Stimulated activated naive B cell treated with anti-CD40 and anti-IgM and Interleukin-4, amounts not matched to agents 10 μg/mL and 1 μg/mL and 100 μg/mL, for 72 hours (primary cell): ENCODE data around the gene NELFCD.
A peak's percentile ranks its signal among the peaks of the same experiment; 100 is the strongest.

ENCODE experiments used
- ATAC-seq, 2 donors: fragments of 150-1000 bp; cut with Tn5 transposase; replicated peaks; 2 replicates each; pipeline ENCODE4 v1.10.0; 2021; ENCODE audit warnings: moderate library complexity in 1 of 2
- DNase-seq: peaks from one replicate; pipeline ENCODE4 v3.0.0; 2021
- H3K27ac Mint-ChIP-seq: one replicate; pipeline ENCODE4 v1.8.0; 2022; ENCODE audit warnings: mild to moderate bottlenecking, mixed read lengths
- H3K27me3 Mint-ChIP-seq, 2 donors: one replicate each; pipeline ENCODE4 v1.8.0; 2022; ENCODE audit warnings: mixed read lengths in 2 of 2
- H3K36me3 Mint-ChIP-seq, 2 donors: one replicate each; pipeline ENCODE4 v1.8.0; 2022; ENCODE audit warnings: mixed read lengths in 2 of 2, mild to moderate bottlenecking in 1 of 2
- H3K4me1 Mint-ChIP-seq, 2 donors: one replicate each; pipeline ENCODE4 v1.8.0; 2022; ENCODE audit warnings: mixed read lengths in 2 of 2, mild to moderate bottlenecking in 1 of 2
- H3K4me3 Mint-ChIP-seq, 2 donors: one replicate each; pipeline ENCODE4 v1.8.0; 2022; ENCODE audit warnings: mild to moderate bottlenecking in 2 of 2, mixed read lengths in 2 of 2, moderate library complexity in 1 of 2
- H3K9me3 Mint-ChIP-seq, 2 donors: one replicate each; pipeline ENCODE4 v1.8.0; 2022; ENCODE audit warnings: mixed read lengths in 2 of 2, mild to moderate bottlenecking in 1 of 2

Gene NELFCD

GRCh38 chr20:59025511-59025910, 44.5 kb downstream of the NELFCD start:
- Mint-ChIP-seq H3K36me3 (peaks cover 43 to 70% of the 10 kb centered on the region in 2 donors), H3K9me3 (no peaks in the 10 kb centered on the region), H3K4me1 (peaks cover 27 to 59% of the 10 kb centered on the region in 2 donors), H3K27me3 (no peaks in the 10 kb centered on the region), H3K27ac (peak overlapping the region; percentile 4), H3K4me3 (no peak overlapping the region)
- DNase-seq = no peak
- no peak for ATAC-seq

- ATAC-seq (no peak), DNase-seq (no peak)
- Mint-ChIP-seq H3K27me3 (no peaks in the 10 kb centered on the region), H3K4me1 (peaks cover 28 to 70% of the 10 kb centered on the region in 2 donors), H3K27ac (peak overlapping the region; percentile 11), H3K36me3 (peaks cover 52 to 78% of the 10 kb centered on the region in 2 donors), H3K4me3 (peak overlapping the region in 1 of 2 donors; percentile 28), H3K9me3 (no peaks in the 10 kb centered on the region)
Measured at GRCh38 chr20:59026904-59027740, 46.1 kb downstream of the NELFCD start.

DNA sequence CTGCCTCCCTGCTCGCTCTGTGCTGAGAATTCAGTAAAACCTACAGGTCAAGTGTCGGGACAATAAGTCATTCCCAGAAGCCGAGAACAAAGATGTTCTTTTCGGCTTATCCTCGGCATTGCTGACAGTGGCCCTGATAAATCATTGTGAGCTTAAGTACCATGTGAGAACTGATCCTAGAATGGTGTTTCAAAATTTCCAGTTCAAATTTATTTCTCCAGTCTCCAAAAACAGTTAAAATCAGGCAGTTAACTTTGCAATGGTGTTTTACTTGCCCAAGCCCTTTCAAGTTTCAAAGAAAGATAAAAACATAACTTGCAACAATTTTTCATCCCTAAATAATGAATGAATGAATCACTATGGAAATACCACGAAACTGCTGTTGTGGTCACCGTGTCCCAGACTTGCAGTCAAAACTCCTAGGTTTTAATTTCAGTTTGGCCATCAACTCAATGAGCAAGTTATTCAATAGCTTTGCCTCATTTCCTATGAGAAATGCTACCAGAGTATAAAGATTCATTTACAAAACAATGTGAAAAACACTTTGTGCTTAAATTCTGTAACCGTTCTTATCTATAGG, 46.8 kb downstream of the NELFCD start:
- H3K27ac Mint-ChIP-seq = no peak overlapping the region
- no peaks in the 10 kb centered on the region for H3K27me3 Mint-ChIP-seq
- H3K4me1 Mint-ChIP-seq = peaks cover 27 to 70% of the 10 kb centered on the region in 2 donors
- H3K9me3 Mint-ChIP-seq = no peaks in the 10 kb centered on the region
- DNase-seq (no peak), ATAC-seq (no peak)
- H3K36me3 Mint-ChIP-seq = peaks cover 50 to 71% of the 10 kb centered on the region in 2 donors
- H3K4me3 Mint-ChIP-seq = no peak overlapping the region

GRCh38 chr20:59028812-59029211, 47.8 kb downstream of the NELFCD start:
- H3K4me1 Mint-ChIP-seq = peaks cover 24 to 72% of the 10 kb centered on the region in 2 donors

GRCh38 chr20:59030911-59031563, 50.0 kb downstream of the NELFCD start:
- Mint-ChIP-seq H3K27me3 (no peaks in the 10 kb centered on the region), H3K4me1 (peaks cover 20 to 61% of the 10 kb centered on the region in 2 donors), H3K4me3 (peak overlapping the region; percentile 95 to 98), H3K27ac (peak overlapping the region; percentile 98), H3K36me3 (peaks cover 40 to 58% of the 10 kb centered on the region in 2 donors), H3K9me3 (no peaks in the 10 kb centered on the region)
- ATAC-seq (no peak), DNase-seq (no peak)

More at GRCh38 chr20:59028812-59029211, 47.8 kb downstream of the NELFCD start:
- Mint-ChIP-seq H3K27me3 (no peaks in the 10 kb centered on the region), H3K27ac (no peak overlapping the region), H3K9me3 (no peaks in the 10 kb centered on the region), H3K36me3 (peaks cover 44 to 66% of the 10 kb centered on the region in 2 donors), H3K4me3 (no peak overlapping the region)
- no peak for ATAC-seq
- no peak for DNase-seq

DNA sequence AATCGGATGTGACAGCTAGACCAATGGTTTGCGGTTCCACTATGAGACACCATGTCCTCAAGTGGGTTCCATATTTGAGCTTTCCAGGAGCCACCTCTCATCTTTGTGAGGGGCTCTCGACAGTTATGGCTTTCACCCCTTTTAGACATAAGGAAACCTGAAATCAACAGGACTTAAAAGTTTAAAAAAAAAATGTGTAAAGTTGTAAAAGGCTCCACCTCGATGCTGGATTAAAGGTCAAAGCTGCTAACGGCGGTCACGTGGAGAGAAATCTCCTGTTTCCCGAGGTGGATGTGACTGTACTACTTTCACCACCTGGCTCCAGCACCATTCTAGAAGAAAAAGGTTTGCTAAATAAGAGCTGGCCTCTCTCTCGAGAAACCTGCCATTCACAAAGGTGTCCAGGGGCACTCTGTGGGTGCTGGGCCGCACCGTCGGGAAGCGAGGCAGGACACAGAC, 50.5 kb downstream of the NELFCD start:
- H3K27me3 Mint-ChIP-seq = no peaks in the 10 kb centered on the region
- no peaks in the 10 kb centered on the region for H3K9me3 Mint-ChIP-seq
- H3K4me1 Mint-ChIP-seq = peaks cover 20 to 58% of the 10 kb centered on the region in 2 donors
- ATAC-seq = no peak
- no peak for DNase-seq
- H3K36me3 Mint-ChIP-seq = peaks cover 40 to 55% of the 10 kb centered on the region in 2 donors
- peak overlapping the region; percentile 95 to 98 for H3K4me3 Mint-ChIP-seq
- peak overlapping the region; percentile 98 for H3K27ac Mint-ChIP-seq

DNA sequence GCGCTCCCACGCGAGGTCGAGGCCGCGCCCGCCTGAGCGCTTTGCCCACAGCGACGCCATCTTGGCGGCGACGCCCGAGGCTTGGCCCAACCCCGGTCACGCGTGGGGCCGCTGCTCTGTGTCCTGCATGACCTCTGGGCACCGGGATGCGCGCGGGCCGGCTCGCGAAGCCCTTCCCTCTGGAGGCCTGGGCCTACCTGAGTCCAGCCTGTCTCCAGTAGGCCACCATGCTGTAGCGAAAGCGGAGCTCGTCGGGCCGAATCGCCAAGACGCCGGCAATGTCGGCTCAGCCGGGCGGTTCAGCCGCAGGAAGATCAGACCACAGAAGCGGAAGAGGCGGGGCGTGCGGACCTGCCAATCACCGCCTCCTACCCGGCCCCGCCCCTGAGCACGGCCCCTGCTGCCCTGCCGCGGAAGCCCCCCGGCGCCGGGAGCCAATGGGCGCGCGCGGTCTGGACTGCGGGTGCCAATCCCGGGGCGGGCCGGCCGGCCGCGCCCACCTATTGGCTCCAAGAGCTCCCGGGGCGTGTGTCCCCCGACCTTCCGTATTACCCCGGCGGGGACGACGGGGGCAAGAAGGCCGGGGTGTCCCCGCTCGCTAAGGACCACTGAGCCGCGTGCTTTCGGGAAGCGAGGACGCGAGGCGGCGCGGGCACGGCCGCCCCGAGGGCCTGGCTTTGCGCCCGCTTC, 51.1 kb downstream of the NELFCD start, which contains the start of gene ATP5F1E:
TSS of gene ATP5F1E (minus strand) at position 313 of the 690 bp plus-strand sequence. CDS start at position 229, 84 bp downstream.
- Mint-ChIP-seq H3K36me3 (peaks cover 38 to 54% of the 10 kb centered on the region in 2 donors), H3K27ac (peak within 1 kb of the TSS; percentile 98), H3K4me1 (peaks cover 20 to 53% of the 10 kb centered on the region in 2 donors), H3K9me3 (no peaks in the 10 kb centered on the region), H3K27me3 (no peaks in the 10 kb centered on the region), H3K4me3 (peak within 1 kb of the TSS; percentile 95 to 98)
- DNase-seq = peak; percentile 96
- peak; percentile 96 to 98 for ATAC-seq

DNA sequence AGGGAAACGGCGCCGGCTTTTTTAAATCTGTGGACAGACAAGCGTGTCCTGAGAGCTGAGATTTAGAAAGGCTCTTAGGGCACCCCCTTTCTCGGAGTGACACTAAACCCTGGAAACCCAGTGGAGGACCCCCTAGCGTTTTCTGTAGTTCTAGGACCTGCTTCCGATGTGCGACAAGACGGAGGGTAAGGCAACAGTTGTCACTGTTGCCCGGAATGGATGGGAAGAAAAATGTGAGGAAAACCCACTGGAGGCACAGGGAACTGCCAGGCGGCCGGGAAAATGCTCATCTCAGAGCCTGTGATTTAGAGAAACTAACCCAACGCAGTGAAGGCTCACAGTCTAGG, 51.6 kb downstream of the NELFCD start:
- peak overlapping the region; percentile 78 for H3K27ac Mint-ChIP-seq
- H3K4me1 Mint-ChIP-seq = peaks cover 17 to 47% of the 10 kb centered on the region in 2 donors
- no peaks in the 10 kb centered on the region for H3K27me3 Mint-ChIP-seq
- H3K36me3 Mint-ChIP-seq = peaks cover 37 to 52% of the 10 kb centered on the region in 2 donors
- peak overlapping the region; percentile 77 to 98 for H3K4me3 Mint-ChIP-seq
- no peaks in the 10 kb centered on the region for H3K9me3 Mint-ChIP-seq
- no peak for DNase-seq
- no peak for ATAC-seq

- peaks cover 35 to 49% of the 10 kb centered on the region in 2 donors for H3K36me3 Mint-ChIP-seq
- H3K9me3 Mint-ChIP-seq = no peaks in the 10 kb centered on the region
- DNase-seq (no peak), ATAC-seq (no peak)
- H3K27ac Mint-ChIP-seq = no peak overlapping the region
- H3K4me1 Mint-ChIP-seq = peaks cover 17 to 46% of the 10 kb centered on the region in 2 donors
- no peaks in the 10 kb centered on the region for H3K27me3 Mint-ChIP-seq
- H3K4me3 Mint-ChIP-seq = peak overlapping the region; percentile 77 to 98
Measured at GRCh38 chr20:59033093-59033492, 52.0 kb downstream of the NELFCD start.

DNA sequence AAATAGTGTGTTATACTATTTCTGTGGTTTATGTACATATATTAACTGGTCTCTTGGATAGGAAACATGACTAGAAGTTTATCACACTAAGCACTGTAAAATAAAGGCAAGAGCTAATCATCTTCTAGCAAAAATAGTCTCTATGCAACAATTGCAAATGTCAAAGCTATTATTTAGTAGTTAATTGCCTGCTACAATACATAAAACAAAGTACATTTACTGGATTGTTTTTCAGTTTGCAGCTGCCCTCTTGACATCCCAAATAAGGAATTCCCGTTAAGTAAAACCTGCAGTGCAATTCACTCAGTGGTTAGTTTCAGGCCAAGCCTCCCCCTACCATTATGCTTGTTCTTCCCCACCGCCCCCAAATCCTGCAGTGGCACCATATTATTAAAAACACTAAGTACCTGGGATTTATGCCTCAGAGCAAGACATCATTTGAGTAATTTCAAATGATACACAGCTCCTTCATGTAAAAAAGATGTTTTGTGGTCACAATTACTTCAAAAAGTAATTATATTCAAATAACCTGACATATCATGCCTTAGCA, 52.6 kb downstream of the NELFCD start:
- Mint-ChIP-seq H3K36me3 (peaks cover 32 to 44% of the 10 kb centered on the region in 2 donors), H3K27ac (no peak overlapping the region), H3K9me3 (no peaks in the 10 kb centered on the region), H3K27me3 (no peaks in the 10 kb centered on the region), H3K4me1 (peaks cover 16 to 44% of the 10 kb centered on the region in 2 donors), H3K4me3 (peak overlapping the region in 1 of 2 donors; percentile 15)
- DNase-seq (no peak), ATAC-seq (no peak)

GRCh38 chr20:59035381-59035780, 54.3 kb downstream of the NELFCD start:
- DNase-seq = no peak
- no peak for ATAC-seq
- no peak overlapping the region for H3K27ac Mint-ChIP-seq
- H3K4me3 Mint-ChIP-seq = no peak overlapping the region
- H3K36me3 Mint-ChIP-seq = peaks cover 35 to 41% of the 10 kb centered on the region in 2 donors
- H3K9me3 Mint-ChIP-seq = no peaks in the 10 kb centered on the region
- H3K4me1 Mint-ChIP-seq = peaks cover 16 to 41% of the 10 kb centered on the region in 2 donors
- H3K27me3 Mint-ChIP-seq = no peaks in the 10 kb centered on the region

- Mint-ChIP-seq H3K9me3 (no peaks in the 10 kb centered on the region), H3K36me3 (peaks cover 34 to 40% of the 10 kb centered on the region in 2 donors), H3K27ac (no peak overlapping the region), H3K27me3 (no peaks in the 10 kb centered on the region), H3K4me3 (no peak overlapping the region), H3K4me1 (peaks cover 21 to 42% of the 10 kb centered on the region in 2 donors)
- ATAC-seq = no peak
- no peak for DNase-seq
Measured at GRCh38 chr20:59037386-59037785, 56.3 kb downstream of the NELFCD start.

DNA sequence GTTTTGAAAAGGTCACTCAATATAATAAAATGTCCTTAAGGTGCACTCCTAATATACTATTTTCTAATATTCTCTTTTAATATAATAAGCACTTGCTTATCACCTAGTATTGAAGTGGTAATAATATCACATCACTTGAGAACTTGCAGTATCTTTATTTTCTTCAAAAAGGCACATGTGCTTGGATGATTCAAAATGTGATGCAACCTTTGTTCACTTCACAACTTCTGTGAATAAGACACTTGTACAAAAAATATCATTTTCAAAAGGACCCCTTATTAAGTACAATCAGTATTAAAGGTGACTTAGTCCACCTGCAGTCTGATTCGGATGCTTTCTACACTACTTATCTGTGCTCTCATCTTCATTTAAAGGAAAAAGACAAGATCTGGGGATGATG, 58.2 kb downstream of the NELFCD start:
- H3K36me3 Mint-ChIP-seq = peaks cover 30 to 34% of the 10 kb centered on the region in 2 donors
- H3K9me3 Mint-ChIP-seq = no peaks in the 10 kb centered on the region
- no peak overlapping the region for H3K27ac Mint-ChIP-seq
- DNase-seq (no peak), ATAC-seq (no peak)
- H3K4me1 Mint-ChIP-seq = peaks cover 27 to 45% of the 10 kb centered on the region in 2 donors
- H3K27me3 Mint-ChIP-seq = no peaks in the 10 kb centered on the region
- H3K4me3 Mint-ChIP-seq = no peak overlapping the region
